Measurements from ENCODE around the gene USP19.
A peak's percentile ranks its signal among the peaks of the same experiment; 100 is the strongest.

USP19 gene

GRCh38 chr3:49162751-49163419, 42.3 kb upstream of the USP19 start:
- Histone ChIP-seq H3K4me1 (ENCODE audit: insufficient read depth, insufficient read length) (peaks cover 7% of the 10 kb centered on the region), H3K9ac (ENCODE audit: insufficient read length, low read depth) (peak overlapping the region; percentile 21), H3K4me3 (ENCODE audit: insufficient read length, low read depth) (no peak overlapping the region), H3K27me3 (ENCODE audit: insufficient read depth, insufficient read length) (no peaks in the 10 kb centered on the region), H3K36me3 (ENCODE audit: insufficient read depth, insufficient read length, low read length) (peaks cover 43% of the 10 kb centered on the region), H3K9me3 (ENCODE audit: insufficient read depth, low read length) (no peaks in the 10 kb centered on the region)
- no peak for TF ChIP-seq YY1 (IDR thresholded peaks at IDR 0.05; ENCODE audit: insufficient read depth, insufficient read length)
- no peak for TF ChIP-seq ZNF274 (IDR thresholded peaks at IDR 0.05; ENCODE audit: low read depth, low read length)
- no peak for TF ChIP-seq SUZ12 (IDR thresholded peaks at IDR 0.05; ENCODE audit: extremely low read depth, insufficient read depth, insufficient read length)
- no peak for DNase-seq (ENCODE audit: low read depth, low spot score)

- Histone ChIP-seq H3K4me1 (ENCODE audit: insufficient read depth, insufficient read length) (peaks cover 7% of the 10 kb centered on the region), H3K9ac (ENCODE audit: insufficient read length, low read depth) (no peak overlapping the region), H3K9me3 (ENCODE audit: insufficient read depth, low read length) (no peaks in the 10 kb centered on the region), H3K27me3 (ENCODE audit: insufficient read depth, insufficient read length) (no peaks in the 10 kb centered on the region), H3K4me3 (ENCODE audit: insufficient read length, low read depth) (no peak overlapping the region), H3K36me3 (ENCODE audit: insufficient read depth, insufficient read length, low read length) (peaks cover 43% of the 10 kb centered on the region)
- no peak for TF ChIP-seq ZNF274 (IDR thresholded peaks at IDR 0.05; ENCODE audit: low read depth, low read length)
- TF ChIP-seq YY1 (IDR thresholded peaks at IDR 0.05; ENCODE audit: insufficient read depth, insufficient read length): no peak
- TF ChIP-seq SUZ12 (IDR thresholded peaks at IDR 0.05; ENCODE audit: extremely low read depth, insufficient read depth, insufficient read length): no peak
- DNase-seq (ENCODE audit: low read depth, low spot score): no peak
Measured at GRCh38 chr3:49161808-49162530, 41.3 kb upstream of the USP19 start.

GRCh38 chr3:49161197-49161596, 40.6 kb upstream of the USP19 start:
- no peak overlapping the region for H3K4me3 ChIP-seq (ENCODE audit: insufficient read length, low read depth)
- H3K9ac ChIP-seq (ENCODE audit: insufficient read length, low read depth): no peak overlapping the region
- no peaks in the 10 kb centered on the region for H3K27me3 ChIP-seq (ENCODE audit: insufficient read depth, insufficient read length)
- TF ChIP-seq ZNF274 (IDR thresholded peaks at IDR 0.05; ENCODE audit: low read depth, low read length) (no peak), SUZ12 (IDR thresholded peaks at IDR 0.05; ENCODE audit: extremely low read depth, insufficient read depth, insufficient read length) (no peak), YY1 (IDR thresholded peaks at IDR 0.05; ENCODE audit: insufficient read depth, insufficient read length) (no peak)
- H3K9me3 ChIP-seq (ENCODE audit: insufficient read depth, low read length): no peaks in the 10 kb centered on the region
- DNase-seq (ENCODE audit: low read depth, low spot score): no peak
- H3K36me3 ChIP-seq (ENCODE audit: insufficient read depth, insufficient read length, low read length): peaks cover 43% of the 10 kb centered on the region
- H3K4me1 ChIP-seq (ENCODE audit: insufficient read depth, insufficient read length): peaks cover 7% of the 10 kb centered on the region

- peaks cover 3% of the 10 kb centered on the region for H3K4me1 ChIP-seq (ENCODE audit: insufficient read depth, insufficient read length)
- peaks cover 26% of the 10 kb centered on the region for H3K36me3 ChIP-seq (ENCODE audit: insufficient read depth, insufficient read length, low read length)
- no peak overlapping the region for H3K9ac ChIP-seq (ENCODE audit: insufficient read length, low read depth)
- H3K9me3 ChIP-seq (ENCODE audit: insufficient read depth, low read length): no peaks in the 10 kb centered on the region
- H3K4me3 ChIP-seq (ENCODE audit: insufficient read length, low read depth): no peak overlapping the region
- no peak for DNase-seq (ENCODE audit: low read depth, low spot score)
- no peaks in the 10 kb centered on the region for H3K27me3 ChIP-seq (ENCODE audit: insufficient read depth, insufficient read length)
- TF ChIP-seq YY1 (IDR thresholded peaks at IDR 0.05; ENCODE audit: insufficient read depth, insufficient read length) (no peak), SUZ12 (IDR thresholded peaks at IDR 0.05; ENCODE audit: extremely low read depth, insufficient read depth, insufficient read length) (no peak), ZNF274 (IDR thresholded peaks at IDR 0.05; ENCODE audit: low read depth, low read length) (no peak)
Measured at GRCh38 chr3:49158792-49159191, 38.2 kb upstream of the USP19 start.

- no peak overlapping the region for H3K4me3 ChIP-seq (ENCODE audit: insufficient read length, low read depth)
- TF ChIP-seq SUZ12 (IDR thresholded peaks at IDR 0.05; ENCODE audit: extremely low read depth, insufficient read depth, insufficient read length) (no peak), ZNF274 (IDR thresholded peaks at IDR 0.05; ENCODE audit: low read depth, low read length) (no peak), YY1 (IDR thresholded peaks at IDR 0.05; ENCODE audit: insufficient read depth, insufficient read length) (no peak)
- H3K9ac ChIP-seq (ENCODE audit: insufficient read length, low read depth): no peak overlapping the region
- peaks cover 3% of the 10 kb centered on the region for H3K4me1 ChIP-seq (ENCODE audit: insufficient read depth, insufficient read length)
- peaks cover 20% of the 10 kb centered on the region for H3K36me3 ChIP-seq (ENCODE audit: insufficient read depth, insufficient read length, low read length)
- no peaks in the 10 kb centered on the region for H3K9me3 ChIP-seq (ENCODE audit: insufficient read depth, low read length)
- no peaks in the 10 kb centered on the region for H3K27me3 ChIP-seq (ENCODE audit: insufficient read depth, insufficient read length)
- peak; percentile 35 for DNase-seq (ENCODE audit: low read depth, low spot score)
Measured at GRCh38 chr3:49158103-49158709, 37.6 kb upstream of the USP19 start.

GRCh38 chr3:49157289-49157688, 36.7 kb upstream of the USP19 start:
- Histone ChIP-seq H3K36me3 (ENCODE audit: insufficient read depth, insufficient read length, low read length) (peaks cover 12% of the 10 kb centered on the region), H3K4me3 (ENCODE audit: insufficient read length, low read depth) (no peak overlapping the region), H3K9ac (ENCODE audit: insufficient read length, low read depth) (no peak overlapping the region), H3K4me1 (ENCODE audit: insufficient read depth, insufficient read length) (peaks cover 3% of the 10 kb centered on the region), H3K9me3 (ENCODE audit: insufficient read depth, low read length) (no peaks in the 10 kb centered on the region), H3K27me3 (ENCODE audit: insufficient read depth, insufficient read length) (no peaks in the 10 kb centered on the region)
- TF ChIP-seq SUZ12 (IDR thresholded peaks at IDR 0.05; ENCODE audit: extremely low read depth, insufficient read depth, insufficient read length) (no peak), YY1 (IDR thresholded peaks at IDR 0.05; ENCODE audit: insufficient read depth, insufficient read length) (no peak), ZNF274 (IDR thresholded peaks at IDR 0.05; ENCODE audit: low read depth, low read length) (no peak)
- DNase-seq (ENCODE audit: low read depth, low spot score): no peak

GRCh38 chr3:49153349-49153912, 32.8 kb upstream of the USP19 start:
- peaks cover 2% of the 10 kb centered on the region for H3K4me1 ChIP-seq (ENCODE audit: insufficient read depth, insufficient read length)
- H3K4me3 ChIP-seq (ENCODE audit: insufficient read length, low read depth): no peak overlapping the region
- H3K9ac ChIP-seq (ENCODE audit: insufficient read length, low read depth): no peak overlapping the region
- H3K9me3 ChIP-seq (ENCODE audit: insufficient read depth, low read length): no peaks in the 10 kb centered on the region
- peaks cover 5% of the 10 kb centered on the region for H3K27me3 ChIP-seq (ENCODE audit: insufficient read depth, insufficient read length)
- DNase-seq (ENCODE audit: low read depth, low spot score): no peak
- TF ChIP-seq ZNF274 (IDR thresholded peaks at IDR 0.05; ENCODE audit: low read depth, low read length) (no peak), SUZ12 (IDR thresholded peaks at IDR 0.05; ENCODE audit: extremely low read depth, insufficient read depth, insufficient read length) (no peak), YY1 (IDR thresholded peaks at IDR 0.05; ENCODE audit: insufficient read depth, insufficient read length) (no peak)
- H3K36me3 ChIP-seq (ENCODE audit: insufficient read depth, insufficient read length, low read length): no peaks in the 10 kb centered on the region
